Measurements from ENCODE around the gene TBL1XR1. TPM values are rescaled to one million over a fixed set of nuclear protein-coding genes. Genes with fewer than 3 reads are reported as not detected.

TBL1XR1 gene
- total RNA-seq, 2 experiments from 2014 or later: 63.2 to 67.8 TPM

DNA sequence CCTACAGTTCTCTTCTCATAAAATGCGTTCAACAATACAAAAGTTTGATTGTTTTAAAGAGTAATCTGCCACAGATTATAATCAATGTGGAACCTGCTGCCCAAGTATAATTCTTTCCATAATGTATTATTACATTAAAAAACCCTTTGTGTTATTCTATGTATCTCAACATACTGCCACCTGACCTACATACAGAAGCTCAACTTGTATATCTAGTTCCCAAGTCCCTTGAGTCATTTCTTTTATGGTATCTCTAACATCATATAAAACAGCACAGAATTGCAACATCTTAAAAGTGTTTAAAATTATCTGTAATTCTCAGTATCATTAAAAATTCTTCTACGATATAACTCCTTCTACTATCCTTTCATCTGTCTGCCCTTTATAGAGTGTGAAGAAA lies 70.3 kb downstream of the TBL1XR1 start:
- no peaks in the 10 kb centered on the region for H3K27me3 Mint-ChIP-seq
- no peaks in the 10 kb centered on the region for H3K27me3 ChIP-seq (ENCODE audit: control insufficient read depth in 1 of 2, insufficient read depth in 2 of 2, low read length in 2 of 2)
- H3K4me3 ChIP-seq (ENCODE audit: low read length): no peak overlapping the region
- H3K9me3 Mint-ChIP-seq: no peaks in the 10 kb centered on the region
- peaks cover 90% of the 10 kb centered on the region for H3K4me1 Mint-ChIP-seq (ENCODE audit: low read depth)
- H3K9me3 ChIP-seq (ENCODE audit: control insufficient read depth in 1 of 2, insufficient read depth in 1 of 2, low read length in 2 of 2): no peaks in the 10 kb centered on the region
- peaks cover 1% of the 10 kb centered on the region for H3K4me1 ChIP-seq (ENCODE audit: insufficient read depth, low read length)
- POLR2A ChIA-PET: no interaction called here
- peak overlapping the region; percentile 13 for H3K27ac Mint-ChIP-seq
- TF ChIP-seq, protein P1, sequence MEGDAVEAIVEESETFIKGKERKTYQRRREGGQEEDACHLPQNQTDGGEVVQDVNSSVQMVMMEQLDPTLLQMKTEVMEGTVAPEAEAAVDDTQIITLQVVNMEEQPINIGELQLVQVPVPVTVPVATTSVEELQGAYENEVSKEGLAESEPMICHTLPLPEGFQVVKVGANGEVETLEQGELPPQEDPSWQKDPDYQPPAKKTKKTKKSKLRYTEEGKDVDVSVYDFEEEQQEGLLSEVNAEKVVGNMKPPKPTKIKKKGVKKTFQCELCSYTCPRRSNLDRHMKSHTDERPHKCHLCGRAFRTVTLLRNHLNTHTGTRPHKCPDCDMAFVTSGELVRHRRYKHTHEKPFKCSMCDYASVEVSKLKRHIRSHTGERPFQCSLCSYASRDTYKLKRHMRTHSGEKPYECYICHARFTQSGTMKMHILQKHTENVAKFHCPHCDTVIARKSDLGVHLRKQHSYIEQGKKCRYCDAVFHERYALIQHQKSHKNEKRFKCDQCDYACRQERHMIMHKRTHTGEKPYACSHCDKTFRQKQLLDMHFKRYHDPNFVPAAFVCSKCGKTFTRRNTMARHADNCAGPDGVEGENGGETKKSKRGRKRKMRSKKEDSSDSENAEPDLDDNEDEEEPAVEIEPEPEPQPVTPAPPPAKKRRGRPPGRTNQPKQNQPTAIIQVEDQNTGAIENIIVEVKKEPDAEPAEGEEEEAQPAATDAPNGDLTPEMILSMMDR (IDR thresholded peaks at IDR 0.05): no peak
- DNase-seq: no peak
- H3K36me3 Mint-ChIP-seq (ENCODE audit: low read depth): peaks cover 37% of the 10 kb centered on the region
- no peak for ATAC-seq (ENCODE audit: poor library complexity)
- no peak overlapping the region for H3K4me3 Mint-ChIP-seq
- CTCF ChIA-PET: no interaction called here
- peaks cover 14% of the 10 kb centered on the region for H3K36me3 ChIP-seq (ENCODE audit: insufficient read depth, low read length)
- intact Hi-C loops (cut with DNase I, micrococcal nuclease): loop anchor here in 1 of 2 experiments (10.0 kb wide), 1 partner anchor 228 kb away; no protein-coding TSS in a partner anchor
- no peak overlapping the region for H3K27ac ChIP-seq (ENCODE audit: low read depth in 1 of 2, low read length in 2 of 2)

DNA sequence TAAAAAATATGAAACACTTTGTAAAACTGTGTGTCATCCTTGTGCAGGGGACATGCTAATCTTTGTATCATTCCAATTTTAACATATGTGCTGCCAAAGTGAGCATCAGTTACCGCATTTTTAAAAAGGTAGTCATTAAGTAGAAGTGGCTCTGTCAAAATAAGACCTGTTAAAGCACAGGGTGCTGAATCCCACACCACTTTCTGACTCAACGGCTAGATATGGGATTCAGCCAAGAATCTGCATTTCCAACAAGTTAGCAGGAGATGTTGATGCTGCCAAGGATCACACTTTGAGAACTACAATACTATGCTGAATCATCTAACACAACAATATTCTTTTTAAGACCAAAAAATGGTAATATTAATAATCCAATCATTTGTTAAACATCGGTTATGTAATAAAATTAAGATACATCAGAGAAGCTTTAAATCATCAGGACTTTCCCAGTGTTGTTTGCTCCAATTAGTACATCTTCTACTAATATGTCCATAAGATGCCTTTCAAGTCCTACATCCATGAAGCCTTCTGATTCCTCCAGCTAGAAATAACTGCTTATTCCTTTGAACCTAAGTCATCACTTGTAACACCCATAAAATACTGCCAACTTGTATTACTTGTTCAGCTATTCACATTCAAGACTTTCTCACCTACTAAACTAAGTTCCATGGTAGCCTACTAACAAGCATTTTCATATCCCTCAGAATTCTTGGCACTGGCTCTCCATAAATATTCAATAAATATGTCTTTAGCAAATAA lies 71.1 kb downstream of the TBL1XR1 start:
- no peaks in the 10 kb centered on the region for H3K27me3 Mint-ChIP-seq
- intact Hi-C loops (cut with DNase I, micrococcal nuclease): loop anchor here in 1 of 2 experiments (10.0 kb wide), 1 partner anchor 229 kb away; no protein-coding TSS in a partner anchor
- no peaks in the 10 kb centered on the region for H3K4me1 ChIP-seq (ENCODE audit: insufficient read depth, low read length)
- peaks cover 30% of the 10 kb centered on the region for H3K36me3 Mint-ChIP-seq (ENCODE audit: low read depth)
- DNase-seq (no peak), ATAC-seq (ENCODE audit: poor library complexity) (no peak)
- no peak overlapping the region for H3K4me3 ChIP-seq (ENCODE audit: low read length)
- H3K36me3 ChIP-seq (ENCODE audit: insufficient read depth, low read length): peaks cover 11% of the 10 kb centered on the region
- no peak overlapping the region for H3K27ac ChIP-seq (ENCODE audit: low read depth in 1 of 2, low read length in 2 of 2)
- no peaks in the 10 kb centered on the region for H3K9me3 Mint-ChIP-seq
- TF ChIP-seq, protein P1 (IDR thresholded peaks at IDR 0.05): no peak
- H3K4me1 Mint-ChIP-seq (ENCODE audit: low read depth): peaks cover 90% of the 10 kb centered on the region
- POLR2A ChIA-PET: interaction anchor here (1.3 kb wide), 1 partner anchor 20 kb away, joined by 3 read pairs; no protein-coding TSS in a partner anchor
- H3K9me3 ChIP-seq (ENCODE audit: control insufficient read depth in 1 of 2, insufficient read depth in 1 of 2, low read length in 2 of 2): no peaks in the 10 kb centered on the region
- no peak overlapping the region for H3K27ac Mint-ChIP-seq
- no peaks in the 10 kb centered on the region for H3K27me3 ChIP-seq (ENCODE audit: control insufficient read depth in 1 of 2, insufficient read depth in 2 of 2, low read length in 2 of 2)
- CTCF ChIA-PET: no interaction called here
- H3K4me3 Mint-ChIP-seq: no peak overlapping the region

- TF ChIP-seq, protein P1 (IDR thresholded peaks at IDR 0.05): no peak
- H3K27ac ChIP-seq (ENCODE audit: low read depth in 1 of 2, low read length in 2 of 2): no peak overlapping the region
- no peaks in the 10 kb centered on the region for H3K9me3 ChIP-seq (ENCODE audit: control insufficient read depth in 1 of 2, insufficient read depth in 1 of 2, low read length in 2 of 2)
- no peaks in the 10 kb centered on the region for H3K27me3 ChIP-seq (ENCODE audit: control insufficient read depth in 1 of 2, insufficient read depth in 2 of 2, low read length in 2 of 2)
- no peaks in the 10 kb centered on the region for H3K4me1 ChIP-seq (ENCODE audit: insufficient read depth, low read length)
- DNase-seq (no peak), ATAC-seq (ENCODE audit: poor library complexity) (no peak)
- Mint-ChIP-seq H3K27me3 (no peaks in the 10 kb centered on the region), H3K4me3 (no peak overlapping the region), H3K9me3 (no peaks in the 10 kb centered on the region), H3K4me1 (ENCODE audit: low read depth) (peaks cover 91% of the 10 kb centered on the region), H3K36me3 (ENCODE audit: low read depth) (peaks cover 19% of the 10 kb centered on the region), H3K27ac (peak overlapping the region; percentile 11)
- POLR2A ChIA-PET: interaction anchor here (0.9 to 1.2 kb wide), 3 partner anchors 25 to 235 kb away, joined by 3 to 4 read pairs (median 3); partner anchors contain the start of gene TBL1XR1
- H3K36me3 ChIP-seq (ENCODE audit: insufficient read depth, low read length): peaks cover 7% of the 10 kb centered on the region
- H3K4me3 ChIP-seq (ENCODE audit: low read length): no peak overlapping the region
- intact Hi-C loops (cut with DNase I, micrococcal nuclease): loop anchor here in 1 of 2 experiments (10.0 kb wide), 1 partner anchor 230 kb away; no protein-coding TSS in a partner anchor
- CTCF ChIA-PET: interaction anchor here (2.2 kb wide), 1 partner anchor 15 kb away, joined by 5 read pairs; no protein-coding TSS in a partner anchor
Measured at GRCh38 chr3:177124882-177125281, 72.4 kb downstream of the TBL1XR1 start.

Data from CD4-positive, alpha-beta T cell (primary cell).